ENCODE measurements around the gene FAM200B.

GRCh38 chr4:15673337-15673736 is 8.3 kb upstream of the FAM200B start:
- TF ChIP-seq CTCF (IDR thresholded peaks at IDR 0.05; ENCODE audit: extremely low read depth in 1 of 2, insufficient read depth in 1 of 2, low read depth in 1 of 2, low read length in 2 of 2) (no peak), MYC (IDR thresholded peaks at IDR 0.05; ENCODE audit: low read depth, low read length) (no peak), POLR2A (IDR thresholded peaks at IDR 0.05; ENCODE audit: low read depth, low read length) (no peak), POLR2AphosphoS5 (IDR thresholded peaks at IDR 0.05; ENCODE audit: insufficient read depth, low read depth, low read length) (no peak), EZH2 (IDR thresholded peaks at IDR 0.05; ENCODE audit: borderline replicate concordance, low read depth, low read length, severe bottlenecking) (no peak), GATA2 (IDR thresholded peaks at IDR 0.05; ENCODE audit: insufficient read depth, insufficient read length, low read depth, low read length) (no peak), FOS (IDR thresholded peaks at IDR 0.05; ENCODE audit: borderline replicate concordance, insufficient read depth, low read length) (no peak)
